Renal pelvis (tissue), 12 donors: ENCODE measurements around the gene DGKQ. TPM values are rescaled to one million over a fixed set of nuclear protein-coding genes. Genes with fewer than 3 reads are reported as not detected.

Experiments used
- DNase-seq: peaks from one replicate; pipeline ENCODE4 v3.0.0-alpha.2; 2013
- long read RNA-seq, 16 experiments: transcript quantifications; one replicate each; lab custom pipeline, GENCODE V29; 2026
- polyA plus RNA-seq, 3 donors: library from polyadenylated mRNA; unstranded; fragments of 120-200 nt; gene quantifications; one replicate each; pipeline ENCODE4 v1.2.1, GENCODE V29; 2013; ENCODE audit not compliant: insufficient read length in 3 of 3

DGKQ gene, protein sequence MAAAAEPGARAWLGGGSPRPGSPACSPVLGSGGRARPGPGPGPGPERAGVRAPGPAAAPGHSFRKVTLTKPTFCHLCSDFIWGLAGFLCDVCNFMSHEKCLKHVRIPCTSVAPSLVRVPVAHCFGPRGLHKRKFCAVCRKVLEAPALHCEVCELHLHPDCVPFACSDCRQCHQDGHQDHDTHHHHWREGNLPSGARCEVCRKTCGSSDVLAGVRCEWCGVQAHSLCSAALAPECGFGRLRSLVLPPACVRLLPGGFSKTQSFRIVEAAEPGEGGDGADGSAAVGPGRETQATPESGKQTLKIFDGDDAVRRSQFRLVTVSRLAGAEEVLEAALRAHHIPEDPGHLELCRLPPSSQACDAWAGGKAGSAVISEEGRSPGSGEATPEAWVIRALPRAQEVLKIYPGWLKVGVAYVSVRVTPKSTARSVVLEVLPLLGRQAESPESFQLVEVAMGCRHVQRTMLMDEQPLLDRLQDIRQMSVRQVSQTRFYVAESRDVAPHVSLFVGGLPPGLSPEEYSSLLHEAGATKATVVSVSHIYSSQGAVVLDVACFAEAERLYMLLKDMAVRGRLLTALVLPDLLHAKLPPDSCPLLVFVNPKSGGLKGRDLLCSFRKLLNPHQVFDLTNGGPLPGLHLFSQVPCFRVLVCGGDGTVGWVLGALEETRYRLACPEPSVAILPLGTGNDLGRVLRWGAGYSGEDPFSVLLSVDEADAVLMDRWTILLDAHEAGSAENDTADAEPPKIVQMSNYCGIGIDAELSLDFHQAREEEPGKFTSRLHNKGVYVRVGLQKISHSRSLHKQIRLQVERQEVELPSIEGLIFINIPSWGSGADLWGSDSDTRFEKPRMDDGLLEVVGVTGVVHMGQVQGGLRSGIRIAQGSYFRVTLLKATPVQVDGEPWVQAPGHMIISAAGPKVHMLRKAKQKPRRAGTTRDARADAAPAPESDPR
- polyA plus RNA-seq: 10 to 100 TPM in 1 of 3 donors, 1 to 10 TPM in 2; 9.0 to 10.8 (median 9.1) TPM
- long read RNA-seq, donor 1: 0 reads
- long read RNA-seq, donor 2: 0 reads
- long read RNA-seq, donor 3: 0 reads
- long read RNA-seq, donor 4: 0 reads
- long read RNA-seq, donor 5: 0 reads
- long read RNA-seq, donor 6, full-length matches to known transcripts: 1 of 1 reads
- long read RNA-seq, donor 6, partial matches to known transcripts: 0 of 1 reads
- long read RNA-seq, donor 6, other reads (novel, unspliced or antisense): 0 of 1 reads
- long read RNA-seq, donor 7, full-length matches to known transcripts: 1 of 1 reads
- long read RNA-seq, donor 7, partial matches to known transcripts: 0 of 1 reads
- long read RNA-seq, donor 7, other reads (novel, unspliced or antisense): 0 of 1 reads
- long read RNA-seq, donor 8: 0 reads
- long read RNA-seq, donor 9: 0 reads
- long read RNA-seq, donor 10, full-length matches to known transcripts: 1 of 1 reads
- long read RNA-seq, donor 10, partial matches to known transcripts: 0 of 1 reads
- long read RNA-seq, donor 10, other reads (novel, unspliced or antisense): 0 of 1 reads
- long read RNA-seq, donor 11: 0 reads
- long read RNA-seq, donor 12: 0 reads
- long read RNA-seq, donor 13: 0 reads
- long read RNA-seq, donor 14: 0 reads
- long read RNA-seq, donor 15: 0 reads
- long read RNA-seq, donor 16, full-length matches to known transcripts: 1 of 1 reads
- long read RNA-seq, donor 16, partial matches to known transcripts: 0 of 1 reads
- long read RNA-seq, donor 16, other reads (novel, unspliced or antisense): 0 of 1 reads

DNA sequence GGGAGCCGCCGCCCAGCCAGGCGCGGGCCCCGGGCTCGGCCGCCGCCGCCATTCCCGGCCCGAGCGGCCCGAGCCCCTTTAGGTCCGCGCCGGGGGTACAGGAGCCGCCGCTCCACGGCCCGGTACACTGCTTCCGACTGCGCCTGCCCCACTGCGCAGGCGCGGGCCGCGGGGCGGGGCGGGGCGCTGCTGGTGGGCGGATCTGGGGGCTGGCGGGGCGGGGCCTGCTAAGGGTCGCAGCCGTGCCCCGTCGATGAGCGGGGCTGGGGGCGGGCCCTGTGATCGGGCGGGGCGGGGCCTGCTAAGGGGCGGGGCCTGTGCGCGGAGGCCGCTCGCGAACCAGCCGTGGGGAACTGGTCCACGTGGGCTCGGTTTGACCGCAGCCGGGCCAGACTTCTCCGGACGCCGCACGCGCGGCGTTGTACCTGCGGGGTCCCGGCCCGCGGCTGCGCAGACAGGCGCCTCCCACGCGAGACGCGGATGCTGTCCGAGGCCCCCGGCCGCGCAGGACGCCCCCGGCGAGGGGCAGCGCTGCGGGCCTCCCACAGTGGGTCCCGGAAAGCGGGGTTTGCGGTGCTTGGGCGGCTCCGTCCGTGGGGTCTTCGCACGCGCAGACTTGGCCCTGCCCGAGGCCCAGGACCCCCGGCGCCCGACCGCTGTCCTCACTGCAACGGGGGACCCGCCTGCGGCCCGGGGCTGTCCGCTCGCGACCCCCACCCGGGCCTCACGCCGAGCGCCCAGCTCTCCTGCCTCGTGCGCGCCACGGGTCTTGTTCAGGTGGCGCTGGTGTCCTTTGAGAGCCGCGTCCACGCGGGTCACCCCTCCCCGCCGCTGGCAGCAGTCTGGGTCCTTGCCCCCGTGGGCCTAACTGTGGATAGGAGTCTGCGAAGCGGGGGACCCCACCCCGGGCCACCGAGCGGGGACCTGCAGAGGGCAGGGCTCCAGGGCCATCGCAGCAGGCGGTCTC lies at the start of gene DGKQ:
Gene DGKQ (minus strand): TSS at position 139 of the 967 bp plus-strand sequence. CDS start 87 bp downstream, at position 52.
- DNase-seq: peak; percentile 75

DNA sequence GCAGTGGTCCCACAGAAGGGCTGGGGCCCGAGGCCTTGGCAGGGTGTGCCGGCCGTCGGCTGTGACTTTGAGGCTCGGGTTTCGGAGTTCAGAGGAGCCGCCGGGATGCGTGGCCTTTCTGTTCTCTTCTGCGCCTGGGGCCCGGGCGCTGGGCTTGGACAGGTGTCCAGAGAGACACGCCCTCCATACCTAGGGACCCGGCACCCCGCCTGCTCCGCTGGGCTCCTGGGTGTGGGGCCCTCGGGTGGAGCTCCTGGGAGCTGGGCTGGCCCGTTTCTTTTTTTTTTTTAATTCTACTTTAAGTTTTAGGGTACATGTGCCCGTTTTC lies 49.3 kb upstream of the DGKQ start:
- DNase-seq: no peak

DNA sequence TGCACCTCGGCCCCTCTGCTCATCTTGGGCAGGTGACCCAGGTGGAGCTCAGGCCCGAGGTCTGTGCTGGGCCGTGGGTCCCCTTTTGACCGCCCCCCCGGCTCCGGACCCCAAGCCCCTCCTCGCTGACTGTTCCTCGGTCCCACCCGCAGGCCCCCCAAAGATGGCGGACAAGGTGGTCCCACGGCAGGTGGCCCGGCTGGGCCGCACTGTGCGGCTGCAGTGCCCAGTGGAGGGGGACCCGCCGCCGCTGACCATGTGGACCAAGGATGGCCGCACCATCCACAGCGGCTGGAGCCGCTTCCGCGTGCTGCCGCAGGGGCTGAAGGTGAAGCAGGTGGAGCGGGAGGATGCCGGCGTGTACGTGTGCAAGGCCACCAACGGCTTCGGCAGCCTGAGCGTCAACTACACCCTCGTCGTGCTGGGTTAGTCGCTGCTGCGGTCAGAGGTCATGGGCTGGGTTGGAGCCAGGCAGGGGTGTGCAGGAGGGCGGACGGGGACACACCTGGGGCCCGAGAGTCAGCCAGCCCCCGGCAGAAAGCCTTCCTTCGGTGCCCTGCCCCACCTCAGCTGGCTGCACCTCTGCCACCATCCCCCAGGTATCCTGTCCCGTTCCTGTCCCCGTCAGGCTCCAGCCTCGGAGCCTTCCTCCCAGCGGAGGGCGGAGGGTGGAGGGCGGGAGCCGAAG lies 48.8 kb upstream of the DGKQ start:
- DNase-seq: no peak

DNA sequence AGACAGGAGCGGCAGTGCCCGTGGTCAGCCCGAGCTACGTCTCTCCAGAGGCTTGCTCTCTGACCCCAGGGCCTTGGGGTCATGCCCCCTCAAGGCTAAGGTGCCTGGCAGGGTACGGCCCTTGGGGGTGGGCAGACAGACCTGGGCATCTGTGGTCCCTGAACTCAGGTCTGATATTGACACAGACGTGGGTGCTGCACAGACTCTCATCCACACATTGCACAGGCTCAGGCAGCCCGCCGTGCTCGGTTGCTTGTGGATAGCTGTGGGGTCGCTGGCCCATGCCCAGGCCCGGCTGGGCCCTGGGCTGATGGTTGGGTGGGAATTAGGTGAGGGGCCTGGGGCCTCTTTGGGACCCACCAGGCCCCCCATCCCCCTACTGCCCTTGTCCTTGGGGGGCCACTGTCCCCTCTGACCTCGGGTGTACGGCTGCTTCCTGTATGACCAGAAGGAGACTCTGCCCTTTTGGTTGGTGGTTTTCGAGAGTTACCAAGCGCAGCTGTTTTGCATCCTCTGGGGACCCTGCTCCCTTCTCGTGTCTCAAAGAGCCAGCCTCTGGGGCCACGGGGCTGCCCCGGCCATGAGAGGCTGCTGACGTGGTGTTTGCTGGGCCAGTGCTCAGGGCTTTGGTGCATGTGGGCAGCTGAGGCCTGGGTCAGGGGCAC lies 48.1 kb upstream of the DGKQ start:
- no peak for DNase-seq

DNA sequence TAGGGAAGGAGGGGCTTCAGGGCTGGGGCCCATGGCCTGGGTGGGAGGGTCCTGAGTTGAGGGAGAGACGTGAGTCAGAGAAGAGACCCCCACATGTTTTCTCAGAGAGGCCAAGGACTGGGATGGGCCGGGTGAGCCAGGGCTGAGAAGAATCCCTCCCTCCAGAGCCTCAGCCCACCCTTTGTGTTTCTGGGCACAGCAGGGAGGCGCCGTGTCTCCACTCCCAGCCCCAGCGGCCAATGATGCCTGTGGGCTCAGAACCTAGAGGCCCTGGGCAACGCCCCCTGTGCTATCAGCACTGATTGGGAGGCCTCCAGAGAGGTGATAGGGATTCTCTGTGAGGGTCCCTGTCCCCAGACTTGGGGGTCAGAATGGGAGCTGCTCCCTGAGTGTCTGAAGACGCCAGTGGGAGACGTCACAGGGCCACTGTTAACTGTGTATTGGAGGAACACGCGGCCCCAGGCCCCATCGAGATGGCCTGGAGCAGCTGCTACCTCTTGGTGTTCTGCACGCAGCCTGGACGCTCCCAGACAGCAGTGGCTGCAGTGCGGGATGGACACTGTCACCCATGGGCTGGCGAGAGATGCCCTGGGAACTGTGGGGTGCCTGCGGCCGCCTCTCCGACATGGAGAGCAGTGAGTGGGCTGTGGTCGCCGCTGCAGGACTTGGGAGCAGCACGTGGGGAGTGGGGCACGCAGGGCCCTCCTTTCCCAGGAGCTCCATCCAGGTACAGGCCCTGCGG lies 46.5 kb upstream of the DGKQ start:
- no peak for DNase-seq

DNA sequence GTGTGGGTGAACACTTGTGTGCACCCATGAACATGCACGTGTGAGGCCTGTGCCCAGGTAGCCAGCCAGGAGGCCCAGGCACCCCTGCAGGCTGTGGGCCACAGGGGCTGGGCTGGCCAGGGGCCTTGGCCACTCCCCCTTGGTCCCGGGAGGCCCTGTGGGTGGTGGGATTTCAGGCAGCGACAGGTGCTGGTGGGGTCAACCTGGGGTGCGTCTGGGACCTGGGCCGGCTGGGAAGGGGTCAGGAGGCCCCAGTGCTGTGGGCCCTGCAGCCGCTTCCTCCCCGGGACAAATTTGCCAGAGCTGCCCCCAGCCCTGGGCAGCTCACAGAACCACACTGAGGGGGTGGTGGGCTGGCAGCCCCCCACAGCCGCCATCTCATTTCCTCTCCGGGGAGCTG lies 46.0 kb upstream of the DGKQ start:
- no peak for DNase-seq

DNA sequence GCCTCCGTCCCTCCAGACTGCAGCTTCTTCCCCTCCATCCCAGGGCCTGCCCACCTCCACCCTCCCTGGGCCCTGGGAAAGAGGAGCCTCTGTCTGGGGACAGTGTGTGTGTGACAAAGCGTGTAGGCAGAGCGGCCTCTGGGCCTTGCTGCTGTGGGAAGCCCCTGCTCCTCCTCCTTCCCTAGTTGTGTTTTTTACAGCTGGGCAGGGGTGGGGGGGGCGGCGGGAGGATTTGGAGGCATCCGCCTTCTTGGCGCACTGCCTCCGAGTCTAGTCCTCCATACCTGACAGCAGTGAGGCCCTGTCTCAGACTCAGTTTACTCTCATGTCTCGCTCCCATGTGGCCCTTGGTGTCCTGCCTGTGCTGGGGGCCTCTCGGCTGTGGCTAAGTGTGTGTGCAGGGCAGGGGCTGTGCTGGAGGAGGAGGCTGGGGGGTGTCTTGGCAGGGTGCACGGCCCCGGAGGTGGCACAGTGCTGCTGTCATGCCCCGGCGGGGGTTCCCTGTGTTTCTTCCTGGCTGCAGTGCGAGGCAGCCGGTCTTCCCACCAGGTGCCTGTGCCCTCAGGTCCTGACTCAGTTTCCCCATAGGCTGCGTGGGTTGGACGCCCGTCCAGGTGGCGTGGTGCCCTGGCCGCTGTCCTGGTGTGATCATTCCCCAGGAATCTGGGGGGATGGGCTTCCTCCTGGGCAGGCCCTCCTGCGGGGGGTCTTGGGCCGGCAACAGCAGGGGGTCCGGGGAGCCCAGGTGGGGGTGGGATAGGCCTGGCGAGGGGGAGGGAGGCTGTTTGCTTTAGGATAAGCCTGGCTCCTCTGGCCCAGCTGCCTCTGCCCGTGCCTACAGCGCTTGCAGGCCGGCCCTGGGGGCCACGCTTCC lies 45.0 kb upstream of the DGKQ start:
- DNase-seq: no peak

DNA sequence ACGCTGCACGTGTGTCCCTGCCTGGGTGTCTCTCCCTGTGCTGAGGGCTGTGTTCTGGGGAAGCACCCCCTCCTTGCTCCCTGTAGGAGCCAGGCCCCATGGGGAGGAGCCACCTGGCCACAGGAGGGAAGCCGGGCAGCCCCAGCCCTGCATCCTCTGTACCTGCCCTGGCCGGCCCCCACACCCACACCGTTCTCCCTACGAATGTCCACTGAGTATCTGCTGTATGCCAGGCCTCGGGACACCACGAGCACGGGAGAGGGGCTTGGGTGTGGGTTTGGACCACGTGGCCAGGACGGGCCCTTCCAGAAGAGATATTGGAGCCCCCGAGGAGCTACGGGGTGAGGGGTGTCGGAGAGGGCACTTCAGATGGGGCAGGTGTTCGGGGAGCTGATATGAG lies 44.3 kb upstream of the DGKQ start:
- no peak for DNase-seq

DNA sequence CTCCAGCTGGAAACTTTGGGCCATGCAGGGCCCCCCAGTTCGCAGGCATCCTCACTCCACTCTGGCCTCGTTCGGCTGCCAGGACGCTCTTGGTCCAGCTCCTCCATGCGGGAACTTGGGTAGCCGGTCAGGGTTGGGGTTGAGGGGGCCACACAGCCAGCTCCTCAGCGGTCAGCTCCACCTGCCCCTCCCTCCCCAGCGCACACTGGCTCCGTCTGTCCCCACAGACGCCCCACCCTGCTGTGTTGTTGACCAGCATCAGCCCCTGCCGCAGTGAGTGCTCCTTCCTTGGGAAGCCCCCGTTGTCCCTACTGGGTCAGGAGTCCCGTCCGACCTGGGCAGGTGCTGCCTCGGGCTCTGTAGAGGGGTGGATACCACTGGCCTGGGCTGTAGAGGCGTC lies 43.8 kb upstream of the DGKQ start:
- DNase-seq: no peak

DNA sequence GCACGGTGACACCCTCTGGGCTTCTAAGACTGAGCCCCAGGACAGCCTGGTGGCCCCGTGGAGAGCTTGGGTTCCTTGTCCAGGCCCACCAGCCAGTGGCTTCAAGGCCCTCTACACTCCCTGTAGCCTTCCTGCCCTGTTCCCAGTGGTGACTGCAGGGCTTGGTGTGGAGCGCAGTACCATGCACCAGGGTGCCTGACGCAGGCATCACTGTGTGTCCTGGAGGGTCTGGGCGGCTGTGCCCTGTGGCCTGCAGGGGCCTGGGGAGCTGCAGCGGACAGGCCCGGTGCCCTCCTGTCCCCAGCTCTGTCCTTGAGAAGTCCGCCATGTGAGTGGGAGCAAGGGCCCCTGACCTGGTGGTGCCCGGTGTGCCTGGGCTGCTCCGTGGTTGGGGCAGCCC lies 42.4 kb upstream of the DGKQ start:
- no peak for DNase-seq

DNA sequence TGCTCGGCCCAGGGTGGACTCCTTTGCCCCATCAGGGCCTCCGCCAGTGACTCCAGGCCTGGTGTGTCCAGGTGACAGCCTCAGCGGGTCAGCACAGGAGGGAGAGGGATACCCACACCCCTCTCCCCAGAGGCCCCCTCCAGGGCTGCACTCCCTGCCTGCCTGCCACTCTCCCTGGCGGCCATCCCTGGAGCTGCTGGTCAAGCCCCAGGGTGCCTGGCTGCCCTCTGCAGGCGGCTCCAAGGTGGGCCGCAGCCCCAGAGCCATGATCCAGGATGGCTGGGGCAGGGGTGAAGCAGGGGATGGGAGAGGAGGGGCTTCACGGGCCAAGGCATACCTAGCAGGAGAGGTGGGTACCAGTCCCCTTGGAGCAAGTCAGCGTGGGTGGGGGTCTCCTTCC lies 41.8 kb upstream of the DGKQ start:
- no peak for DNase-seq

DNA sequence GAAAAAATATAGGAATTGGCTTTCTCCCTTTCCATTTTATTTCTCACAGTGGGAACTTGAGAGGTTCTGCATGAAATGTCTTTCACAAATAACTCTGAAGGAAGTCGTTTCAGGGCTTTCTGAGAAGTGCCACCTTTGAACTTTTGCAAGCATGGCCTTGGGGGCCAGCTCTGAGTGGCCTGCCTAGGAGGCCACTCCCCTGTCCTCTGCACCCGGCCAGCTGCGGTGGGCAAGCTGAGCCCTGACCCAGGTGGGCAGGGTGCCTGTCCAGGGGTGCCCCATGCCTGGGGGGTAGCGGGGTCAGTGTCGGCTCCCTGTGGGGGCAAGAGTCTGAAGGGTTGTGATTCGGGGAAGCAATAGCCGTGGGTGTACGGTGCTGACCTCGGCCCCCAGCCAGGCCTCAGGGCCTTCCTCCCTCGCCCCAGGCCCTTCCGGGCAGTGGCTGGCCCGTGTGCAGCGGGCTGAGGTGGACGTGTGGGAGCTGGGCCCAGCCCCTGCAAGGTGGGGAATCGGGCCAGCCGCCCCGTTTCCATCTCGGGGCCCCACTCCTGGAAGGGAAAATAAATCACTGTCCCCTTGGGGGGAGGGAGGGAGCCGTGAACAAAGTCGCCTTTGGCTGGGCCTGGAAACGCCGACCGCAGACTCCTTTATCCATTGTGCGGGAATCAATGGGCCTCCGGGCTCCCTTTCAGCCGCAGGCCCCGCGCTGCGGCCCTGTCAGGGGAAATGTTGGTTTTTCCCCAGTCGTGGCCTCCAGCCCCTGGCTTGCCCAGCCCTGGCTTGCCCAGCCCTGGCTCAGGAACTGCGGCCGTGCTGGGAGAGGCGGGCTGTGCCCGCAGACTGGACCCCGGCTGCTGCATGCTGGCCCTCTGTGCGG lies 41.2 kb upstream of the DGKQ start:
- no peak for DNase-seq

DNA sequence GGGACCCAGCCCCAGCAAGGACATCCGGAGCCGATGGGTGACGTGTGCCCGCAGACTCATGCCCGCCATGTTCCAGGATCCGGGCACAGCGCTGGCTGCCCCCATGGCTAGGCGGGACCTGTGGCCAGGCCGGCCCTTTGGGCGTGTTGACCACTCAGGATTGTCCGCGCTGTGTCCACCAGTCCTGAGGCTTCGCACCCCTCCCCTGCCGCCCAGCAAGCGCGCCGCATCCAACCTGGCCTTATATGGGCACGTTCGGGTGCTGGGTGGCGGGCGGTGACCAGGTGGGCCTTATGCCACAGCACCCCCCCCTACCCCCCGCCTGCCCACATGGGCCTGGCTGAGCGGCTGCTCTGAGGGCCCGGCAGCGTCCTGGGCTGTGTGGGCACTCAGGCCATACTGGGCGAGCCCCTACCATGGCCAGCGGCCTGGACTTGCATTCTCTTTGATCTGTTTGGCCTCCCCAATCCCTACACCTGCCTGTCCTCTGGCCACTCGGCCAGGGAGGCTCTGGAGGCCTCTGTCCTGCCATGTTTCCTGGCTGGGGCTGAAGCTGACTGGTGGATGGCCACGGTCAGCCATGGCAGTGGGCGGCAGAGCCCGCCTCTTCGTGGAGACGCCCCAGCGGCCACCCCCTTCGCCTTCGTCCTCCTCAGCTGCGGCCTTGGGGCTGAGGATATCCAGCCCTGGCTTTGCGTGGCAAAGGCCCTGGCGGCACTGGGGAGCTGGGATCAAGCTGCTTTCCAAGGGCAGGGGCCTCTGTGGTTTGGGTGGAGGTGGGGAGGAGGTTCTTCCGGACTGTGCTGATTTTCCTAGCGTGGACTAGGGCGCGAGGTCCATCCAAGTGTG lies 40.1 kb upstream of the DGKQ start:
- no peak for DNase-seq

DNA sequence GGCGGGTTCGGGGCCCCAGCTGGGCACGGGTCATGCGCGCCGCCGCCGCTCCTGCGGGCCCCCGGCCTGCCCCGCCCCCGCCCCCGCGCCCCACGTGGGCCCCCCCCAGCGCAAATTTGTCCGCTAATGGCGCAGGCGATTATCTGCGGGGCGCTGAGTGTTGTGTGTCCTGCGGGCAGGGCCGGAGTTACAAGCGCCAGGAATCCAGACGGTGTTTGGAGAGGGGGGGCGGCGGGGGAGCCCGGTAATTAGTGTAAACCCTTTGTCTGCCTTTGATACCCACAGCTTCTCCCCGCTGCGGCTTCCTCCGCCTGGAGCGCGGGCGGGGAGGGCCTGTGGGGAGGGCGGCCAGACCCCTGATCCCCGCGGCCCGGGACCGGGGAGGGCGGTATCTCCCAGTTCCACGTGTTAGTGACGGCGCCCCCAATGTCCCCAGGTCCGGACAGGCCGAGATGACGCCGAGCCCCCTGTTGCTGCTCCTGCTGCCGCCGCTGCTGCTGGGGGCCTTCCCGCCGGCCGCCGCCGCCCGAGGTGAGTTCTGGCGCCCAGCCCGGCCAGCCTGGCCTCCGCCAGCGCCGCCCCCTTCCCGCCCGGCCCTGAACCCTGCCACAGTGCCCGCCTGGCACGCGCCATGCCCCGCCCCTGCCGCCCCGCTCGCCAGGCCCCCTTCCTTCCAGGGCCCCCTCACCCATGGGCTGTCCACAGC lies 38.8 kb upstream of the DGKQ start:
- no peak for DNase-seq
